SHP77 (cell line): ENCODE data around the gene MEGF6.

Experiments used
- DNase-seq, 2 experiments: peaks; one replicate each; lab custom pipeline; 2025; lab: John Stamatoyannopoulos, UW

The MEGF6 gene

GRCh38 chr1:3441880-3442279 lies 169.4 kb downstream of the MEGF6 start:
- DNase-seq: no peak

GRCh38 chr1:3441410-3441847 lies 169.9 kb downstream of the MEGF6 start:
- DNase-seq: no peak

- DNase-seq: no peak
These were observed 170.4 kb downstream of the MEGF6 start for GRCh38 chr1:3440711-3441409.

GRCh38 chr1:3440300-3440681 lies 171.0 kb downstream of the MEGF6 start:
- no peak for DNase-seq
